ENCODE data around the gene EFNB3.
A peak's percentile ranks its signal among the peaks of the same experiment; 100 is the strongest.

The EFNB3 gene

DNA sequence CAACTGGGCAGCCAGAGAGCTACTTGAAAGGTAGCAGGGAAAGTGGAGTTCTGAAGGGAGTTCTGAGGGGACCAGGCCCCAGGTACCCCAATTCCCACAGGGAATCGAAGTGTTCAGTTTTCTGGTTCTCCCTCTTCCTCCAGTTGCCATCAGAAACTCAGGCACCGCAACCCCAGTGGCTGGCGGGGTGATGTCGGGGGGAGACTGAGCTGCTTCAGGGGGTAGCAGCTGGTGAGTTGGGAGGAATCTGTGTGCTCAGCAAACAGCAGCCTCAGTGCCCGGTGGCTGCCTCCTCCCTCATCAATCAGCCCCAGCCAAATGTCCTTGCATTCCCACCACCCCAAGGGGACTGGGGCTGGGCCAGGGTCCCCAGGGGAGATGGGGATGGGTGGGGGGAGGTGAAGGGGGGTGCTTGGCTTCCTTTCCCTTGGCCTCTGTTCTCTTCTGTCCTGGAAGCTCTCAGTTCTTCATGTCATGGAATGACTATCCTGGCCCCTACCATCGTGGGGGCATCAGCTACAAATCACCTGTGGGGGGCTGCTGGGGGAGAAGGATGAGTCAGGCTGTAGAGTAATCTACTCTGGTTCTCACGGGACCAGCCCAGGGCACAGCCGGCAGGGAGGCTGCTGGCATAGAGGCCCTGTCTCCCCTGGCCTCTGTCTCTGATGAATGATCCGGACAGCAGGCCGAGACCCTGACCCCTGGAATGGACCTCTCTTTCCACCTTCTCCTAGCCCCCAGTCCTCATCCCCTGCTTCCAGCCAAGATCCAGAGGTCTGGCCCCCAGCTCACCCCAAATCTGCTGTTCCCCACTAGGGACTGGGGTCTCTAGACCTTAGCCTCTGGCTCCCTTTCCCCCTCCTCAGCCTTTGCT, 10.0 kb downstream of the EFNB3 start:
- Histone ChIP-seq H3K4me3 (ENCODE audit: low read depth, low read length) (no peak overlapping the region), H3K9me3 (no peaks in the 10 kb centered on the region), H3K36me3 (no peaks in the 10 kb centered on the region), H3K4me1 (no peaks in the 10 kb centered on the region), H3K27me3 (0 out of 2 replicates have a peak, but pooled peaks cover 4% of the 10 kb centered on the region)
- DNase-seq: no peak
- TF ChIP-seq, protein P1, sequence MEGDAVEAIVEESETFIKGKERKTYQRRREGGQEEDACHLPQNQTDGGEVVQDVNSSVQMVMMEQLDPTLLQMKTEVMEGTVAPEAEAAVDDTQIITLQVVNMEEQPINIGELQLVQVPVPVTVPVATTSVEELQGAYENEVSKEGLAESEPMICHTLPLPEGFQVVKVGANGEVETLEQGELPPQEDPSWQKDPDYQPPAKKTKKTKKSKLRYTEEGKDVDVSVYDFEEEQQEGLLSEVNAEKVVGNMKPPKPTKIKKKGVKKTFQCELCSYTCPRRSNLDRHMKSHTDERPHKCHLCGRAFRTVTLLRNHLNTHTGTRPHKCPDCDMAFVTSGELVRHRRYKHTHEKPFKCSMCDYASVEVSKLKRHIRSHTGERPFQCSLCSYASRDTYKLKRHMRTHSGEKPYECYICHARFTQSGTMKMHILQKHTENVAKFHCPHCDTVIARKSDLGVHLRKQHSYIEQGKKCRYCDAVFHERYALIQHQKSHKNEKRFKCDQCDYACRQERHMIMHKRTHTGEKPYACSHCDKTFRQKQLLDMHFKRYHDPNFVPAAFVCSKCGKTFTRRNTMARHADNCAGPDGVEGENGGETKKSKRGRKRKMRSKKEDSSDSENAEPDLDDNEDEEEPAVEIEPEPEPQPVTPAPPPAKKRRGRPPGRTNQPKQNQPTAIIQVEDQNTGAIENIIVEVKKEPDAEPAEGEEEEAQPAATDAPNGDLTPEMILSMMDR (IDR thresholded peaks at IDR 0.05; ENCODE audit: low read depth, low read length): no peak

DNA sequence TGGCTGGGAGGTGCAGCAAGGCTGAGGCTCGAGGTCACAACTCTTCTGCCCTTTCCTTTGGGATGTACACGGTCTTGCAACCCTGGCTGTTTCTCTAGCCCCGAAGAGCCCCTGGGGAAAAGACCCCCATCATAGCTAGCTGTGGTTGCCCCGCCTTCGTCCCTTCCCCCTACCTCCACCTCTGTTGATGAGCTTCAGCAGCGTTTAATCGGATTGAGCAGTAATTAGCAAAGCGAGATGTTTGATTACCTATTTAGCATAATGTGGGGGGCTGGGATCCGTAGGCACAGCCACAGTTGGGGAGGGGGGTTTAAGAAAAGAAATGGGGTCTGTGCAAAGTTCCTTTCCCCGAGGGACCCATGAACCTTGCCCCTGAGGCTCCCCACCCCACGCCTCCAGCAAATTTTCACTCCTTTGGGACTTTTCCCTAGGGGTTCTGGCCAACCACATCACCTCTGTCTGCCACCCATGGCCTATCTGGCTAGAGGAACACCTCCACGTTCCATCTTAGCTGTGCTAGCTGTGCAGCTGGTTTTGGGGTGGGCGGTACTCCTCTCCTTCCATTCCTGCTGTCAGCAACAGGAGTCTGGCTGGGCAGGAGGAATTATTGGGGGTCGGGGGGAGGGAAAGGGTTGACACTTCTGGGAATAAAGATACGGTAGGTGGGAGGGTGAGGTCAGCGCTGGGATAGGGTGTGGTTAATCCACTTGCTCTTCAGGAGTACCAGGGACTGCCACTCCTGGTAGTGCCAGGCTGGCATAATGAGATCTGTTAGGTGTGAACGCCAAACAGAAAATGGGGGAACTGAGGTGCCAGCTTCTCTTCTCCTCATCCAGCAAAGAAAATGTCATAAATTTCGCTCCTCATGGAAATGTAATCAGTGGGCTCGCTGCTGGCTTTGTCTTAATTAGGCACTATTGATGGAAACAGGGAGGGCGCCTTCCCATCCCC, 11.2 kb downstream of the EFNB3 start:
- Histone ChIP-seq H3K9me3 (no peaks in the 10 kb centered on the region), H3K4me3 (ENCODE audit: low read depth, low read length) (peak overlapping the region; percentile 55), H3K27me3 (0 out of 2 replicates have a peak, but pooled peaks cover 4% of the 10 kb centered on the region), H3K36me3 (no peaks in the 10 kb centered on the region), H3K4me1 (no peaks in the 10 kb centered on the region)
- TF ChIP-seq, protein P1 (IDR thresholded peaks at IDR 0.05; ENCODE audit: low read depth, low read length): no peak
- no peak for DNase-seq

DNA sequence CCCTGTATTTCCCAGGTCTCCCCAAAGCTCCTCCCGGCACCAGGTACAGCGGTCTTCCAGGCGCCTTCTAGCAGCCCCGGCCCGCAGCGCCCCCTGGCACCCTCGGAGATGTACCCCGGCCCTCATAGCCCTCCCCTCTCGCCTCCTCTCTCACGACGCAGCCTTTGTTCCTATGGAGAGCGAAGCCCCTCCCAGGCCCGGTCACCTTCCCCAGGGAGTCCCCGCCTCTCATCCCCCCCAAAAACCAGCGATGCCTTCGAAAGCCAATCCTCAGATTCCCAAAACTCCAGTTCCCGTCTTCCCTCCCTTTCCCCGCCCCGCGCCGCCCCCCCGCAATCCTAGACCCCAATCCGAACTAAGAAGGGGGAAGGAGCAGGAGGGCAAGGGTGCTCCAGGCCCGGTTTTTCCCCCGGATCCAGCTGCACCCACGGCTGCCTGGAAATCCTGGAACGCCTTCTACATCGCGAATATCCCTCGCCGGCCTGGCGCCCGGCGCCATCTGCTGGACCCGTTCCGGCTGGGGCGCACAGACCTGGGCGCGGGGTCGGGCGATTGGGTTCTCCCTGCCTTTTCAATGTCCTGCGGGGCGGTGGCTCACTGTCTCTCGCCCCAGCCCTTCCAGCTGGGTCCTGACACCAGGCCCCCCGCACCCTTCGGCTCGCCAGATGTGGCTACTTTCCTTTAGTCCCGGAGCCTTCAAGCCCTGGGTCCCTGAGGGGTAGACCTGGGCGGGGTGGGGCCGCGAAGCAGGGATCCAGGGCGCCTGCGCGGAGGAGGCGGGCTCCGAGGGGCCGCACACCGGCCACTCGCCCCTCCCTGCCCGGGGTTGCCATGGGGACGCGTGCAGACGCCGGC, 12.1 kb downstream of the EFNB3 start, which contains the start of gene DNAH2:
DNAH2 (plus strand) TSS at position 844 of the 855 bp plus-strand sequence. CDS start 1,991 bp downstream, outside the sequence.
- Histone ChIP-seq H3K4me3 (ENCODE audit: low read depth, low read length) (peak within 1 kb of the TSS; percentile 55), H3K4me1 (no peaks in the 10 kb centered on the region), H3K36me3 (no peaks in the 10 kb centered on the region), H3K9me3 (no peaks in the 10 kb centered on the region), H3K27me3 (peaks cover 4% of the 10 kb centered on the region; the same call in 1 of the 2 replicates)
- TF ChIP-seq, protein P1 (IDR thresholded peaks at IDR 0.05; ENCODE audit: low read depth, low read length): peak; percentile 40
- peak; percentile 87 for DNase-seq

DNA sequence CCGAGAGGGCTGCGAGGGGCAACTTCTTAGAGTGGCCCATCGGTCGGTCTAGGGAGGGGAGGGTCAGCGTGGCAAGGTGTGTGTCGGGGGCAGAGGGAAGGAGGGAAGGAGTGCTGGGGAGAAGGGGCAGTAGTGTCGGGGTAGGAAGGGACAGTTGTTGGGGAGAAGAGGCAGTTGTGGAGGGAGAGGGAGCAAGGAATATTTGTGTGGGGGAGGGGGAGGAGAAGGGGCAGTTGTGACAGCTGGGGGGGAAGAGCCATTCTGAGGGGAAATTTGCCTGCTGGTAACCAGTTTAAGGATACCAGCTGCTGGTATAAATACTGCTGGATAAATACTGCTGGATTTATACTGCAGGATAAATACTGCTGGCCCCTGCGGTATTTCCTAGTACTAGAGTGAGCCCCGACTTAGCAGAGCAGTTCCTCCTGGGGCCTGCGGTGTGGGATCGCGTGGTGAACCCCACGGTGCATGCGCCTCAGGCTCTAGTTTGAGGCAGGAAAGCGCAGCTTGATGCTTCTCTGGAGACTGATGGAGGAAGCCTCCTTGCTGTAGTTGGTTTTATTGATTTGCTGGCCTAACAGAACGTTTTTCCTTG, 12.9 kb downstream of the EFNB3 start:
- no peak for DNase-seq
- H3K4me1 ChIP-seq: no peaks in the 10 kb centered on the region
- peaks cover 7% of the 10 kb centered on the region; the same call in 1 of the 2 replicates for H3K27me3 ChIP-seq

DNA sequence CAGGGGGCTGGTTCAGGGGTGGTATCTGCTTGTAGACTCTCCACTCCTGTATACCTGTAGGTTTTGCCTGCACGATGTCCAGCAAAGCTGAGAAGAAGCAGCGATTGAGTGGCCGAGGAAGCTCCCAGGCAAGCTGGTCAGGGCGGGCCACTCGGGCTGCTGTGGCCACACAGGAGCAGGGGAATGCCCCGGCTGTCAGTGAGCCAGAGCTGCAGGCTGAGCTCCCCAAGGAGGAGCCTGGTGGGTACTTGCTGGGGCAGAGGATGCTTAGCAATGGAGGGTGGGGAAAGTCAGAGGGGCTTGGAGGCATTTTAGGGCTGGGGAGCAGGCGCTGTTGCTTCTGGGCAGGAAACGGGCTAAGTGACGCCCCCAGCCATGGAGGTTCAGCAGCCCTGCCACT, 14.7 kb downstream of the EFNB3 start:
- no peaks in the 10 kb centered on the region for H3K9me3 ChIP-seq
- peaks cover 7% of the 10 kb centered on the region; the same call in 1 of the 2 replicates for H3K27me3 ChIP-seq
- no peak for DNase-seq
- no peaks in the 10 kb centered on the region for H3K36me3 ChIP-seq
- no peak overlapping the region for H3K4me3 ChIP-seq (ENCODE audit: low read depth, low read length)
- TF ChIP-seq, protein P1 (IDR thresholded peaks at IDR 0.05; ENCODE audit: low read depth, low read length): no peak
- H3K4me1 ChIP-seq: no peaks in the 10 kb centered on the region

More for the DNA sequence above, 12.9 kb downstream of the EFNB3 start:
- peak overlapping the region; percentile 55 for H3K4me3 ChIP-seq (ENCODE audit: low read depth, low read length)
- no peaks in the 10 kb centered on the region for H3K36me3 ChIP-seq
- H3K9me3 ChIP-seq: no peaks in the 10 kb centered on the region
- TF ChIP-seq, protein P1 (IDR thresholded peaks at IDR 0.05; ENCODE audit: low read depth, low read length): no peak

Measured in BE2C (cell line).